GM12865 (cell line): ENCODE results near the gene ASCC1.
"Not testable (repeated sequence)": the region's sequence is repeated elsewhere in the genome, so short reads cannot be mapped to it uniquely, and the experiment has no call there.

Source experiments
- DNase-seq: peaks from one replicate; pipeline ENCODE4 v3.0.0; 2010; ENCODE audit warnings: low read depth
- H3K4me3 ChIP-seq: 2 replicates; pipeline ENCODE4 v1.5.1; 2011; ENCODE audit warnings: mild to moderate bottlenecking, low read depth, low read length, control low read depth
- CTCF ChIP-seq: IDR thresholded peaks from 2 replicates; pipeline ENCODE4 v1.5.1; 2011; ENCODE audit warnings: low read length, control low read depth, low read depth, inconsistent platforms; ENCODE audit not compliant: insufficient read depth; ENCODE audit errors: missing control alignments

The ASCC1 gene

GRCh38 chr10:72219235-72219814, 3.2 kb upstream of the ASCC1 start:
- peak overlapping the region; percentile 90 for H3K4me3 ChIP-seq
- no peak for TF ChIP-seq CTCF
- no peak for DNase-seq

GRCh38 chr10:72218726-72219125, 2.6 kb upstream of the ASCC1 start:
- TF ChIP-seq CTCF = no peak
- peak overlapping the region; percentile 90 for H3K4me3 ChIP-seq
- no peak for DNase-seq

- H3K4me3 ChIP-seq = peak overlapping the region; percentile 90
- TF ChIP-seq CTCF = no peak
Observed at GRCh38 chr10:72218325-72218724, 2.2 kb upstream of the ASCC1 start.

DNA sequence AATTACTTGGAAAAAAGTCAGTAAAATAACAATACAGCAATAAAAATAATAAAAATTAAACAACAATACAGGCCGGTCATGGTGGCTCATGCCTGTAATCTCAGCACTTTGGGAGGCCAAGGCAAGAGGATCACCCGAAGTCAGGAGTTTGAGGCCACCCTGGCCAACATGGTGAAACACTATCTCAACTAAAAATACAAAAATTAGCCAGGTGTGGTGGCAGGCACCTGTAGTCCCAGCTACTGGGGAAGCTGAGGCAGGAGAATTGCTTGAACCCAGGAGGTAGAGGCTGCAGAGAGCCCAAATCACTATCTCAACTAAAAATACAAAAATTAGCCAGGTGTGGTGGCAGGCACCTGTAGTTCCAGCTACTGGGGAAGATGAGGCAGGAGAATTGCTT, 4.2 kb downstream of the ASCC1 start:
- H3K4me3 ChIP-seq, DNase-seq: not testable (repeated sequence)

More at GRCh38 chr10:72218325-72218724, 2.2 kb upstream of the ASCC1 start:
- peak; percentile 49 for DNase-seq

DNA sequence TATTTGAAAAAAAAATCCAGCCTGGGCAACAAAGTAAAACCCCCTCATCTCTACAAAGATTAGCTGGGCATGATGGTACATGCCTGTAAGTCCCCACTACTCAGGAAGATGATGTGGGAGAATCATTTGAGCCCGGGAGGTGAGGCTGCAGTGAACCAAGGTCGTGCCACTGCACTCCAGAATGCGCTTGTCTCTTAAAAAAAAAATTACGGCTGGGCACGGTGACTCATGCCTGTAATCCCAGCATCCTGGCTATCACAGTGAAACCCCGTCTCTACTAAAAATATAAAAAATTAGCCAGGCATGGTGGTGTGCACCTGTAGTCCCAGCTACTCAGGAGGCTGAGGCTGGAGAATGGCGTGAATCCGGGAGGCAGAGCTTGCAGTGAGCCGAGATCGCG, 4.7 kb downstream of the ASCC1 start:
- H3K4me3 ChIP-seq, DNase-seq: not testable (repeated sequence)

DNA sequence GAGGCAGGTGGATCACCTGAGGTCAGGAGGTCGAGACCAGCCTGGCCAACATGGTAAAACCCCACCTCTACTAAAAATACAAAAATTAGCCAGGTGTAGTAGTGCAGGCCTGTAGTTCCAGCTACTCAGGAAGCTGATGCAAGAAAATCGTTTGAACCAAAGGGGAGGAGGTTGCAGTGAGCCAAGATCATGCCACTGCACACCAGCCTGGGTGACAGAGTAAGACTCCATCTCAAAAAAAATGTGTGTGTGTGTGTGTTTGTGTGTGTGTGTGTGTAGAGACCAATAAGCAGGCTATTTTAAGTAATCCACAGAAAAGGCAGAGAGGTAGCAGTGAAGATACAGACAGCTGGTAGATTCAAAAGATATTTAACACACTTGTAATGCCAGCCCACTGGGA, 7.5 kb downstream of the ASCC1 start:
- H3K4me3 ChIP-seq, DNase-seq: not testable (repeated sequence)

- no peak for DNase-seq
- H3K4me3 ChIP-seq = no peak overlapping the region
- TF ChIP-seq CTCF = no peak
Observed at GRCh38 chr10:72206511-72207229, 9.4 kb downstream of the ASCC1 start.

DNA sequence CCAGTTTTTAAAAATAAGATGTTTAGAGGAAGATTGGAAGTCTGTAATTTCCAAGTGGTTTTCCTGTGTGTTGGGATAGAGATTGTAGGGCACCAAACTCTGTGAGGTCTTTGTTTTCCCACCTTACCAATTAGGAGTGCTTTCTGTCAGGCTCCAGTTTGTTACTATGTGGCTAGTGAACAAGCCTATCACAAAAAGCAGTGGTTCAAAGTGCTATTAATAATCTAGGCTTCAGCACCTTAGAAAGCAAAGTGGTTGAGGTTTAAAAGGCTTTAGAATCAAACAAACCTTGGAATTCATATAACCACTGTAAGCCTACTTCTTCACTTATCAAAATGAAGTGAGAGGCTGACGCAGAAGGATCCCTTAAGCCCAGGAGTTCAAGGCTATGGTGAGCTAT, 11.4 kb downstream of the ASCC1 start:
- no peak for TF ChIP-seq CTCF
- no peak overlapping the region for H3K4me3 ChIP-seq
- no peak for DNase-seq

DNA sequence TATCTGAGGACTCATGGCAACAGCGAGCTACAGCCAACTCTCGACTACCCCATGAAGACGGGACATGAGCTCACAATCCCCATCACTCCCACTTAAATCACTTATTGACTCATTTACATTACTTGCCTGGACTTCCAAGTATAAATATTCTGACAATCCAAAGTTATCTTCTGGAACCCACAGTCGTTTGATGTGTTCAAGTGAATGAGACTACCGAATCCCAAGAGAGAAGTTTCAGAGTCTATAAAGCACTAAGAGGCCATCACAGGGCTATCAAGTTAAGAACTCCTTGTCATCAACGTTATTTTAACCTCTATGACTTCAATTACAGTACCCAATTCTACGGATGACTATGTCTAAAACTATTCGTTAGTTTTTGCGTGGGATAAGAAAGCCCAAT, 11.8 kb downstream of the ASCC1 start:
- no peak overlapping the region for H3K4me3 ChIP-seq
- no peak for DNase-seq
- no peak for TF ChIP-seq CTCF
